ENCODE results near the gene NKX1-2. TPM values are rescaled to one million over a fixed set of nuclear protein-coding genes. Genes with fewer than 3 reads are reported as not detected.
A peak's percentile ranks its signal among the peaks of the same experiment; 100 is the strongest.

Gene NKX1-2
- total RNA-seq, 1 donor from 2014 or later, result not detected

GRCh38 chr10:124409696-124410095, 40.1 kb downstream of the NKX1-2 start:
- TF ChIP-seq CTCF (IDR thresholded peaks at IDR 0.05; ENCODE audit: unreplicated experiment), result no peak
- Mint-ChIP-seq H3K27ac (no peak overlapping the region), H3K4me3 (no peak overlapping the region), H3K9me3 (no peaks in the 10 kb centered on the region), H3K36me3 (peaks cover 34% of the 10 kb centered on the region), H3K4me1 (no peaks in the 10 kb centered on the region), H3K27me3 (ENCODE audit: low read depth) (no peaks in the 10 kb centered on the region)
- DNase-seq (ENCODE audit: low spot score in 2 of 2, unreplicated experiment in 2 of 2), result no peak

- H3K27me3 Mint-ChIP-seq (ENCODE audit: low read depth), result no peaks in the 10 kb centered on the region
- no peaks in the 10 kb centered on the region for H3K9me3 Mint-ChIP-seq
- H3K4me1 Mint-ChIP-seq, result peaks cover 4% of the 10 kb centered on the region
- peaks cover 41% of the 10 kb centered on the region for H3K36me3 Mint-ChIP-seq
- DNase-seq (ENCODE audit: low spot score in 2 of 2, unreplicated experiment in 2 of 2), result no peak
- H3K27ac Mint-ChIP-seq, result no peak overlapping the region
- TF ChIP-seq CTCF (IDR thresholded peaks at IDR 0.05; ENCODE audit: unreplicated experiment), result no peak
- H3K4me3 Mint-ChIP-seq, result no peak overlapping the region
Measured at GRCh38 chr10:124408357-124408756, 41.5 kb downstream of the NKX1-2 start.

GRCh38 chr10:124407456-124407855, 42.4 kb downstream of the NKX1-2 start:
- Mint-ChIP-seq H3K27ac (no peak overlapping the region), H3K4me3 (no peak overlapping the region), H3K36me3 (peaks cover 46% of the 10 kb centered on the region), H3K27me3 (ENCODE audit: low read depth) (no peaks in the 10 kb centered on the region), H3K9me3 (no peaks in the 10 kb centered on the region), H3K4me1 (peaks cover 7% of the 10 kb centered on the region)
- no peak for TF ChIP-seq CTCF (IDR thresholded peaks at IDR 0.05; ENCODE audit: unreplicated experiment)
- DNase-seq (ENCODE audit: low spot score in 2 of 2, unreplicated experiment in 2 of 2), result no peak

GRCh38 chr10:124403548-124403947, 46.3 kb downstream of the NKX1-2 start:
- Mint-ChIP-seq H3K27me3 (ENCODE audit: low read depth) (no peaks in the 10 kb centered on the region), H3K9me3 (no peaks in the 10 kb centered on the region), H3K4me3 (no peak overlapping the region), H3K27ac (peak overlapping the region; percentile 81), H3K4me1 (peaks cover 7% of the 10 kb centered on the region), H3K36me3 (peaks cover 48% of the 10 kb centered on the region)
- DNase-seq (ENCODE audit: low spot score in 2 of 2, unreplicated experiment in 2 of 2), result no peak
- peak; percentile 67 for TF ChIP-seq CTCF (IDR thresholded peaks at IDR 0.05; ENCODE audit: unreplicated experiment)

DNA sequence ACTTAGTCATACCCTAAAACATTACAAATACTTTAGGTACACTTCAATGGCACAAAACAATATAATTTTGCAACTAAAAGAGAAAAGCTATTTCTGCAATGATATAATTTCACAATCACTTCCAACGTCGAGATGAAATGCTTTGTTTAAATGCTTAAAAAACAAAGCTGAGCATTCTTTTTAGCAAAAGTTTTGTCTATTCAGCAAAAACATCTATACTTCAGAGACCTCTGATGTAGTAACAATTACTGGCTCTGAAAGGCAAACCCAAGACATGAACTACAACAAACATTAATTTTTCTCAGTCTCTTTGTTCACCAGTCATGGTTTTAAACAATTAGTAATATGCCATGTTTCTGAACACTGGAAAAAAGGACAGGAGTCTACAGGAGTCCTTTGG, 47.6 kb downstream of the NKX1-2 start:
- peaks cover 44% of the 10 kb centered on the region for H3K36me3 Mint-ChIP-seq
- DNase-seq (ENCODE audit: low spot score in 2 of 2, unreplicated experiment in 2 of 2), result no peak
- no peaks in the 10 kb centered on the region for H3K27me3 Mint-ChIP-seq (ENCODE audit: low read depth)

More for the DNA sequence above, 47.6 kb downstream of the NKX1-2 start:
- Mint-ChIP-seq H3K4me1 (peaks cover 7% of the 10 kb centered on the region), H3K9me3 (no peaks in the 10 kb centered on the region), H3K27ac (no peak overlapping the region), H3K4me3 (no peak overlapping the region)
- TF ChIP-seq CTCF (IDR thresholded peaks at IDR 0.05; ENCODE audit: unreplicated experiment), result no peak

Data from mesothelial cell of epicardium (in vitro differentiated cells).